ENCODE measurements around the gene SAMD9.
A peak's percentile ranks its signal among the peaks of the same experiment; 100 is the strongest.
"Not testable (repeated sequence)": the region's sequence is repeated elsewhere in the genome, so short reads cannot be mapped to it uniquely, and the experiment has no call there.

Gene SAMD9

GRCh38 chr7:93126954-93127353 lies 9.2 kb upstream of the SAMD9 start:
- DNase-seq; in situ Hi-C loops (cut with MboI; ENCODE audit: low pct_unique_long_range_greater_than_20kb, low sequenced_read_pairs): not testable (repeated sequence)

- in situ Hi-C loops (cut with MboI; ENCODE audit: low pct_unique_long_range_greater_than_20kb, low sequenced_read_pairs); DNase-seq: not testable (repeated sequence)
These were observed 5.8 kb upstream of the SAMD9 start for GRCh38 chr7:93123532-93123931.

- in situ Hi-C loops (cut with MboI; ENCODE audit: low pct_unique_long_range_greater_than_20kb, low sequenced_read_pairs) = no loop called here
- no peak for DNase-seq
These were observed 3.1 kb upstream of the SAMD9 start for GRCh38 chr7:93120592-93121549.

GRCh38 chr7:93119191-93119905 lies 1.6 kb upstream of the SAMD9 start:
- no peak for DNase-seq
- in situ Hi-C loops (cut with MboI; ENCODE audit: low pct_unique_long_range_greater_than_20kb, low sequenced_read_pairs) = no loop called here

GRCh38 chr7:93117327-93117726 lies 452 bp downstream of the SAMD9 start:
- in situ Hi-C loops (cut with MboI; ENCODE audit: low pct_unique_long_range_greater_than_20kb, low sequenced_read_pairs) = no loop called here
- peak; percentile 4 for DNase-seq

GRCh38 chr7:93115796-93116195 lies 2.0 kb downstream of the SAMD9 start:
- DNase-seq = no peak
- in situ Hi-C loops (cut with MboI; ENCODE audit: low pct_unique_long_range_greater_than_20kb, low sequenced_read_pairs) = no loop called here

- in situ Hi-C loops (cut with MboI; ENCODE audit: low pct_unique_long_range_greater_than_20kb, low sequenced_read_pairs) = no loop called here
- no peak for DNase-seq
These were observed 9.8 kb downstream of the SAMD9 start for GRCh38 chr7:93108003-93108402.

- DNase-seq = no peak
- in situ Hi-C loops (cut with MboI; ENCODE audit: low pct_unique_long_range_greater_than_20kb, low sequenced_read_pairs) = no loop called here
These were observed 20.4 kb downstream of the SAMD9 start for GRCh38 chr7:93097388-93097787.

GRCh38 chr7:93092757-93093370 lies 24.9 kb downstream of the SAMD9 start:
- in situ Hi-C loops (cut with MboI; ENCODE audit: low pct_unique_long_range_greater_than_20kb, low sequenced_read_pairs) = no loop called here
- DNase-seq = peak; percentile 31

GRCh38 chr7:93073357-93073756 lies 44.4 kb downstream of the SAMD9 start:
- DNase-seq; in situ Hi-C loops (cut with MboI; ENCODE audit: low pct_unique_long_range_greater_than_20kb, low sequenced_read_pairs): not testable (repeated sequence)

GRCh38 chr7:93062599-93062998 lies 55.2 kb downstream of the SAMD9 start:
- in situ Hi-C loops (cut with MboI; ENCODE audit: low pct_unique_long_range_greater_than_20kb, low sequenced_read_pairs) = no loop called here
- DNase-seq = no peak

- in situ Hi-C loops (cut with MboI; ENCODE audit: low pct_unique_long_range_greater_than_20kb, low sequenced_read_pairs) = no loop called here
- no peak for DNase-seq
These were observed 56.9 kb downstream of the SAMD9 start for GRCh38 chr7:93060865-93061264.

- in situ Hi-C loops (cut with MboI; ENCODE audit: low pct_unique_long_range_greater_than_20kb, low sequenced_read_pairs) = no loop called here
- DNase-seq = no peak
These were observed 57.8 kb downstream of the SAMD9 start for GRCh38 chr7:93060025-93060424.

- in situ Hi-C loops (cut with MboI; ENCODE audit: low pct_unique_long_range_greater_than_20kb, low sequenced_read_pairs); DNase-seq: not testable (repeated sequence)
These were observed 61.2 kb downstream of the SAMD9 start for GRCh38 chr7:93056621-93057020.

GRCh38 chr7:93055543-93056107 lies 62.2 kb downstream of the SAMD9 start:
- in situ Hi-C loops (cut with MboI; ENCODE audit: low pct_unique_long_range_greater_than_20kb, low sequenced_read_pairs) = no loop called here

GRCh38 chr7:93054975-93055374 lies 62.8 kb downstream of the SAMD9 start:
- DNase-seq = no peak
- in situ Hi-C loops (cut with MboI; ENCODE audit: low pct_unique_long_range_greater_than_20kb, low sequenced_read_pairs) = no loop called here

More at GRCh38 chr7:93055543-93056107, 62.2 kb downstream of the SAMD9 start:
- DNase-seq = peak; percentile 48

GRCh38 chr7:93053949-93054943 lies 63.5 kb downstream of the SAMD9 start:
- in situ Hi-C loops (cut with MboI; ENCODE audit: low pct_unique_long_range_greater_than_20kb, low sequenced_read_pairs) = no loop called here
- peak; percentile 13 for DNase-seq

GRCh38 chr7:93053209-93053948 lies 64.4 kb downstream of the SAMD9 start:
- in situ Hi-C loops (cut with MboI; ENCODE audit: low pct_unique_long_range_greater_than_20kb, low sequenced_read_pairs) = no loop called here

More at GRCh38 chr7:93053209-93053948, 64.4 kb downstream of the SAMD9 start:
- peak; percentile 22 for DNase-seq

All from KBM-7 (cell line).